GM12878 (cell line): ENCODE results near the gene ALOX12B. TPM values are rescaled to one million over a fixed set of nuclear protein-coding genes. Genes with fewer than 3 reads are reported as not detected.
A peak's percentile ranks its signal among the peaks of the same experiment; 100 is the strongest.

Source experiments
- ATAC-seq: fragments of 200-7000 bp; cut with Tn5 transposase; 3 replicates; pipeline ENCODE4 v1.9.1; 2020; ENCODE audit warnings: mild to moderate bottlenecking, moderate library complexity
- BruUV-seq: library from RNA; stranded (reverse); fragments of 400-500 nt; replicated peaks from 2 replicates; lab custom pipeline; 2021; lab: Mats Ljungman, UMichigan
- CTCF ChIA-PET: fragments of 300-600 bp; sonication (Branson Sonifier 250); formaldehyde crosslinking; extraction: SDS; loops from one replicate; lab custom pipeline; 2021; ENCODE audit warnings: inconsistent platforms; lab: Yijun Ruan, JAX
- POLR2A ChIA-PET: fragments of 350-600 bp; formaldehyde crosslinking; extraction: SDS; loops from one replicate; lab custom pipeline; 2021; ENCODE audit warnings: inconsistent platforms; lab: Charles Lee
- RAD21 ChIA-PET: fragments of 300-600 bp; sonication (Branson Sonifier 250); formaldehyde crosslinking; loops from one replicate; lab custom pipeline; 2023; ENCODE audit warnings: antibody characterized with exemption; ENCODE audit not compliant: unreplicated experiment; lab: Charles Lee
- SMC1A ChIA-PET: fragments of 300-600 bp; sonication (Branson Sonifier 250); formaldehyde crosslinking; loops from one replicate; lab custom pipeline; 2023; ENCODE audit not compliant: unreplicated experiment, uncharacterized antibody; lab: Charles Lee
- DNase-seq: peaks from one replicate; pipeline ENCODE4 v3.0.0-alpha.2; 2011; ENCODE audit warnings: low read depth, low spot score
- FAIRE-seq: peaks from 3 replicates; lab custom pipeline; 2011; peaks lifted over from hg19 to GRCh38; lab: Jason Lieb, UNC
- H2AFZ ChIP-seq: 2 replicates; pipeline ENCODE4 v1.6.0; 2011; ENCODE audit warnings: low read depth, low read length, control low read depth; ENCODE audit not compliant: control insufficient read depth
- H3K27ac ChIP-seq: 2 replicates; pipeline ENCODE4 v1.5.1; 2011; ENCODE audit warnings: control low read depth; ENCODE audit not compliant: control insufficient read depth, insufficient read depth
- H3K27me3 ChIP-seq, 2 experiments: replicated peaks in 1 of 2; 2 replicates each; pipeline versions ENCODE4 v1.6.0 to v1.6.1; 2011; ENCODE audit warnings: low read length in 1 of 2; ENCODE audit not compliant: control insufficient read depth in 2 of 2, insufficient read depth in 2 of 2
- H3K36me3 ChIP-seq, 2 experiments: 2 replicates each; pipeline ENCODE4 v1.5.1; 2011; ENCODE audit warnings: low read length in 1 of 2; ENCODE audit not compliant: control insufficient read depth in 2 of 2, insufficient read depth in 2 of 2
- H3K4me1 ChIP-seq: 2 replicates; pipeline ENCODE4 v1.6.1; 2011; ENCODE audit warnings: mild to moderate bottlenecking, low read length, moderate library complexity, mixed read lengths; ENCODE audit not compliant: control insufficient read depth, insufficient read depth
- H3K4me2 ChIP-seq: 2 replicates; pipeline ENCODE4 v1.6.0; 2011; ENCODE audit warnings: control low read depth; ENCODE audit not compliant: control insufficient read depth, insufficient read depth
- H3K4me3 ChIP-seq: fragments of 200-600 bp; sonication (generic); 2 replicates; pipeline ENCODE4 v1.5.1; 2016
- H3K79me2 ChIP-seq: 2 replicates; pipeline ENCODE4 v1.6.0; 2011; ENCODE audit warnings: low read length; ENCODE audit not compliant: control insufficient read depth, insufficient read depth
- H3K9ac ChIP-seq: 2 replicates; pipeline ENCODE4 v1.8.0; 2011; ENCODE audit warnings: low read length, control low read depth, mixed read lengths; ENCODE audit not compliant: control insufficient read depth, insufficient read depth
- H3K9me3 ChIP-seq: replicated peaks from 3 replicates; pipeline ENCODE4 v1.5.1; 2011; ENCODE audit warnings: mild to moderate bottlenecking, low read length; ENCODE audit not compliant: control insufficient read depth, insufficient read depth
- H4K20me1 ChIP-seq: 2 replicates; pipeline ENCODE4 v1.6.0; 2011; ENCODE audit not compliant: control insufficient read depth, insufficient read depth
- CREM ChIP-seq: IDR thresholded peaks from 2 replicates; pipeline ENCODE4 v1.6.1; 2014; ENCODE audit warnings: antibody characterized with exemption, low read depth
- IRF4 ChIP-seq: IDR thresholded peaks from 2 replicates; pipeline ENCODE4 v1.6.1; 2011; ENCODE audit warnings: low read depth, low read length
- KLF5 ChIP-seq: fragments of 450-650 bp; IDR thresholded peaks from 2 replicates; pipeline ENCODE4 v1.6.1; 2014; ENCODE audit warnings: mild to moderate bottlenecking; ENCODE audit not compliant: partially characterized antibody
- MYB ChIP-seq: fragments of 150-350 bp; IDR thresholded peaks from 2 replicates; pipeline ENCODE4 v1.6.1; 2014; ENCODE audit warnings: mild to moderate bottlenecking, low read depth, low read length, borderline replicate concordance
- NR2C1 ChIP-seq: fragments of 450-650 bp; IDR thresholded peaks from 2 replicates; pipeline ENCODE4 v1.6.1; 2017; ENCODE audit warnings: antibody characterized with exemption, mild to moderate bottlenecking, moderate library complexity
- PML ChIP-seq: IDR thresholded peaks from 2 replicates; pipeline ENCODE4 v1.6.1; 2012; ENCODE audit warnings: low read length, inconsistent platforms
- WGBS: methylation state at CpG from one replicate; pipeline ENCODE4 v1.1.6; 2016; ENCODE audit warnings: low lambda C conversion rate; ENCODE audit not compliant: insufficient replicate concordance, insufficient coverage; ENCODE audit errors: missing lambda C conversion rate; 5-methylcytosine and 5-hydroxymethylcytosine counted together
- in situ Hi-C: fragments of 300-500 bp; cut with MboI; formaldehyde crosslinking; loops from 9 replicates; pipeline ENCODE4 v1.14.3; 2018; ENCODE audit warnings: mixed read lengths
- intact Hi-C: fragments of 100-400 bp; cut with micrococcal nuclease; formaldehyde crosslinking; loops from one replicate; pipeline ENCODE4 v1.14.2; 2022; ENCODE audit not compliant: unreplicated experiment
- polyA plus RNA-seq, 11 experiments: library from polyadenylated mRNA; depleted of rRNA in 4 of 11; unstranded in 6 of 11; stranded (reverse) in 5 of 11; fragments of >200 nt; fragmentation: Nextera tagmentation in 4 of 11; fragmentation: Illumina TruSeq in 1 of 11; extraction: Ambion mirVana in 4 of 11; extraction: Trizol in 1 of 11; gene quantifications; 1 replicate in 1 of 11; 2 replicates in 10 of 11; pipeline versions ENCODE4 v1.2.1 to v1.2.3, GENCODE V29; 2011 to 2016; ENCODE audit warnings: inconsistent platforms in 2 of 11, missing spikeins in 2 of 11, low read depth in 1 of 11
- total RNA-seq, 4 experiments: library from RNA; depleted of rRNA in 3 of 4; stranded (reverse); fragments of >200 nt in 3 of 4; fragmentation: Illumina TruSeq in 1 of 4; extraction: Trizol in 1 of 4; gene quantifications; 2 replicates each; pipeline versions ENCODE4 v1.2.1 to v1.2.3, GENCODE V29; 2013 to 2021
- TF ChIP-seq, protein P1 (sequence below): IDR thresholded peaks from 2 replicates; pipeline ENCODE4 v1.6.1; 2011; ENCODE audit warnings: borderline replicate concordance, low read depth, mild to moderate bottlenecking, moderate library complexity, mixed read lengths, low read length; ENCODE audit not compliant: insufficient read depth; ENCODE audit errors: extremely low read length

ALOX12B gene
- total and polyA plus RNA-seq, 10 of the 15 experiments (the other 5 are each of a cell fraction or from before 2014, with no cell fraction given), result 0.17 to 0.54 TPM; not detected in 8

- H3K4me1 ChIP-seq, result peaks cover 4% of the 10 kb centered on the region; the same call in 1 of the 2 replicates
- peaks cover 0 to 1% of the 10 kb centered on the region in 2 experiments; a peak in 2 of 4 replicates for H3K27me3 ChIP-seq
- H3K36me3 ChIP-seq, result no peaks in the 10 kb centered on the region
- no peak overlapping the region for H3K9ac ChIP-seq
- H3K79me2 ChIP-seq, result no peaks in the 10 kb centered on the region
- BruUV-seq, result no TSS peak
- ChIA-PET RAD21 (no interaction called here), CTCF (interaction anchor here (1.0 to 9.4 kb wide), 9 partner anchors 9 to 36 kb away, joined by 3 to 159 read pairs (median 6); partner anchors contain the start of gene ALOXE3), POLR2A (no interaction called here), SMC1A (interaction anchor here (1.4 kb wide), 1 partner anchor 12 kb away, joined by 5 read pairs; no protein-coding TSS in a partner anchor)
- H3K4me2 ChIP-seq, result no peak overlapping the region
- H3K27ac ChIP-seq, result no peak overlapping the region
- no peaks in the 10 kb centered on the region for H4K20me1 ChIP-seq
- in situ Hi-C loops (no loop called here), intact Hi-C loops (loop anchor here (2.0 kb wide), 1 partner anchor 38 kb away; the partner anchor contains the start of gene ALOXE3)
- no peak overlapping the region for H2AFZ ChIP-seq
- no peak for ATAC-seq
- no peak overlapping the region for H3K4me3 ChIP-seq
- WGBS, result 53% methylated on average over 9 of the region's 17 CpGs
- no peak for TF ChIP-seq PML
- no peak for TF ChIP-seq NR2C1
- no peak for FAIRE-seq
- DNase-seq, result no peak
- H3K9me3 ChIP-seq, result no peaks in the 10 kb centered on the region
Measured at GRCh38 chr17:8080799-8081219, 6.7 kb downstream of the ALOX12B start.

- DNase-seq (no peak), FAIRE-seq (no peak), ATAC-seq (no peak)
- H3K79me2 ChIP-seq, result no peaks in the 10 kb centered on the region
- H3K4me2 ChIP-seq, result peak overlapping the region; percentile 92
- no peak overlapping the region for H3K27ac ChIP-seq
- H3K9ac ChIP-seq, result no peak overlapping the region
- intact Hi-C loops, result loop anchor here (2.0 kb wide), 1 partner anchor 38 kb away; the partner anchor contains the start of gene ALOXE3
- H4K20me1 ChIP-seq, result no peaks in the 10 kb centered on the region
- RAD21 ChIA-PET, result interaction anchor here (0.9 kb wide), 1 partner anchor 12 kb away, joined by 3 read pairs; no protein-coding TSS in a partner anchor
- peaks cover 0 to 1% of the 10 kb centered on the region in 2 experiments; a peak in 2 of 4 replicates for H3K27me3 ChIP-seq
- in situ Hi-C loops, result no loop called here
- 33% methylated on average over 25 of the region's 25 CpGs for WGBS
- no peaks in the 10 kb centered on the region for H3K36me3 ChIP-seq
- H2AFZ ChIP-seq, result peak overlapping the region; percentile 89
- POLR2A ChIA-PET, result no interaction called here
- no peak for TF ChIP-seq CREM
- TF ChIP-seq IRF4, result no peak
- TF ChIP-seq, protein P1, sequence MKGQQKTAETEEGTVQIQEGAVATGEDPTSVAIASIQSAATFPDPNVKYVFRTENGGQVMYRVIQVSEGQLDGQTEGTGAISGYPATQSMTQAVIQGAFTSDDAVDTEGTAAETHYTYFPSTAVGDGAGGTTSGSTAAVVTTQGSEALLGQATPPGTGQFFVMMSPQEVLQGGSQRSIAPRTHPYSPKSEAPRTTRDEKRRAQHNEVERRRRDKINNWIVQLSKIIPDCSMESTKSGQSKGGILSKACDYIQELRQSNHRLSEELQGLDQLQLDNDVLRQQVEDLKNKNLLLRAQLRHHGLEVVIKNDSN, result no peak
- TF ChIP-seq MYB, result no peak
- no peak for TF ChIP-seq KLF5
- TF ChIP-seq, all 136 proteins: peak for 0
- peak overlapping the region; percentile 75; the same call in 1 of the 2 replicates for H3K4me3 ChIP-seq
- peaks cover 4% of the 10 kb centered on the region; the same call in 1 of the 2 replicates for H3K4me1 ChIP-seq
- SMC1A ChIA-PET, result interaction anchor here (1.4 to 1.7 kb wide), 2 partner anchors 12 to 39 kb away, joined by 5 to 9 read pairs; no protein-coding TSS in a partner anchor
- CTCF ChIA-PET, result interaction anchor here (1.0 to 9.4 kb wide), 9 partner anchors 10 to 37 kb away, joined by 3 to 159 read pairs (median 6); partner anchors contain the start of gene ALOXE3
- H3K9me3 ChIP-seq, result no peaks in the 10 kb centered on the region
- BruUV-seq, result no TSS peak
Measured at GRCh38 chr17:8080208-8080798, 7.2 kb downstream of the ALOX12B start.
